Measurements from ENCODE around the gene ATP8A2. TPM values are rescaled to one million over a fixed set of nuclear protein-coding genes. Genes with fewer than 3 reads are reported as not detected.

ATP8A2 gene
- total and polyA plus RNA-seq, 2 of the 8 experiments (the other 6 are each of a cell fraction or from before 2014, with no cell fraction given), result 2.4 to 8.3 TPM

- H3K9me3 ChIP-seq (ENCODE audit: insufficient read depth in 2 of 2, low read depth in 1 of 2, low read length in 1 of 2), result no peaks in the 10 kb centered on the region
- no peaks in the 10 kb centered on the region for H3K79me1 ChIP-seq (ENCODE audit: low read depth, low read length)
- no peak overlapping the region for H3K23ac ChIP-seq (ENCODE audit: insufficient read length)
- H4K20me1 ChIP-seq (replicated peaks in 1 of 2; ENCODE audit: control insufficient read depth in 1 of 2, insufficient read depth in 2 of 2, low read length in 2 of 2), result no peaks in the 10 kb centered on the region
- no peak overlapping the region for H3K4me3 ChIP-seq (ENCODE audit: extremely low read depth in 1 of 4, insufficient read depth in 2 of 4, low read depth in 3 of 4, low read length in 4 of 4)
- no peak overlapping the region for H2BK5ac ChIP-seq (ENCODE audit: low read depth, low read length)
- H3K23me2 ChIP-seq (ENCODE audit: low read depth, low read length), result no peaks in the 10 kb centered on the region
- H4K91ac ChIP-seq (replicated peaks; ENCODE audit: insufficient read length, low read length), result no peak overlapping the region
- H3K4me1 ChIP-seq (replicated peaks in 1 of 4; ENCODE audit: control insufficient read depth in 3 of 4, insufficient read depth in 4 of 4, low read length in 3 of 4), result peaks cover 0 to 14% (median 4%) of the 10 kb centered on the region in 4 experiments; a peak in 5 of 7 replicates
- ChIA-PET POLR2A (ENCODE audit: partially characterized antibody) (interaction anchor here (1.0 kb wide), 1 partner anchor 26 kb away, joined by 4 read pairs; no protein-coding TSS in a partner anchor), CTCF (ENCODE audit: partially characterized antibody) (interaction anchor here (1.0 to 9.2 kb wide), 3 partner anchors 13 to 196 kb away, joined by 3 to 53 read pairs (median 4); no protein-coding TSS in a partner anchor)
- no peak overlapping the region for H4K8ac ChIP-seq (ENCODE audit: extremely low read depth, insufficient read depth, low read length)
- no peak overlapping the region for H2BK20ac ChIP-seq (ENCODE audit: low read length)
- H3K18ac ChIP-seq (ENCODE audit: extremely low read depth, low read length), result no peak overlapping the region
- H3K4me2 ChIP-seq (ENCODE audit: insufficient read depth in 1 of 2, low read depth in 2 of 2, low read length in 2 of 2), result no peak overlapping the region
- WGBS, 2 experiments (ENCODE audit: extremely low coverage in 1 of 2, insufficient coverage in 1 of 2, insufficient read length in 1 of 2, insufficient replicate concordance in 2 of 2, low coverage in 1 of 2, low lambda C conversion rate in 2 of 2, missing lambda C conversion rate in 1 of 2), result 86% methylated on average over 9 of the region's 9 CpGs; no CpG with 5 or more reads in 1 of the 2 experiments
- H3K56ac ChIP-seq (replicated peaks; ENCODE audit: insufficient read length, low read depth, low read length), result no peak overlapping the region
- no peak overlapping the region for H4K5ac ChIP-seq (ENCODE audit: insufficient read length, low read depth, low read length)
- H3K27me3 ChIP-seq (replicated peaks in 1 of 4; ENCODE audit: control insufficient read depth in 3 of 4, extremely low read depth in 1 of 4, insufficient read depth in 3 of 4, low read length in 3 of 4), result no peaks in the 10 kb centered on the region
- H3K14ac ChIP-seq (ENCODE audit: insufficient read length), result no peak overlapping the region
- H2AK5ac ChIP-seq (ENCODE audit: low read depth, low read length), result no peak overlapping the region
- no peak overlapping the region for H2AFZ ChIP-seq (ENCODE audit: low read length)
- TF ChIP-seq SRF (IDR thresholded peaks at IDR 0.05; ENCODE audit: low read depth, low read length) (no peak), ZNF274 (IDR thresholded peaks at IDR 0.05; ENCODE audit: borderline replicate concordance, extremely low read depth, low read length) (no peak), RFX5 (IDR thresholded peaks at IDR 0.05; ENCODE audit: borderline replicate concordance, low read depth, low read length) (no peak), NRF1 (IDR thresholded peaks at IDR 0.05; ENCODE audit: low read depth, low read length) (no peak), RNF2 (IDR thresholded peaks at IDR 0.05; ENCODE audit: borderline replicate concordance, low read depth, low read length, missing control alignments, poor library complexity, severe bottlenecking) (no peak), CEBPB (IDR thresholded peaks at IDR 0.05; ENCODE audit: low read depth, low read length) (no peak), ASH2L (IDR thresholded peaks at IDR 0.05; ENCODE audit: low read length) (no peak), BACH1 (IDR thresholded peaks at IDR 0.05; ENCODE audit: low read length) (no peak), SUZ12 (IDR thresholded peaks at IDR 0.05; ENCODE audit: low read length) (no peak), EGR1 (IDR thresholded peaks at IDR 0.05; ENCODE audit: borderline replicate concordance, low read depth, low read length) (no peak)
- H3K9ac ChIP-seq (replicated peaks in 1 of 4; ENCODE audit: extremely low read depth in 1 of 4, low read depth in 3 of 4, low read length in 3 of 4), result no peak overlapping the region
- no peak for FAIRE-seq
- no peak overlapping the region for H2BK12ac ChIP-seq (ENCODE audit: low read depth, low read length)
- no peak overlapping the region for H3K4ac ChIP-seq (replicated peaks; ENCODE audit: insufficient read length, low read depth, low read length)
- peak in 1 of 2 experiments; percentile 37 for DNase-seq (ENCODE audit: low read depth in 1 of 2, low spot score in 2 of 2)
- H3K36me3 ChIP-seq (ENCODE audit: control insufficient read depth in 2 of 4, insufficient read depth in 4 of 4, low read length in 3 of 4), result no peaks in the 10 kb centered on the region
- no peak overlapping the region for H3K27ac ChIP-seq (ENCODE audit: low read depth, low read length)
- no peak overlapping the region for H2BK120ac ChIP-seq (replicated peaks; ENCODE audit: low read depth, low read length)
- H2BK15ac ChIP-seq (ENCODE audit: low read length), result no peak overlapping the region
- no peaks in the 10 kb centered on the region for H3K79me2 ChIP-seq (ENCODE audit: control insufficient read depth in 1 of 2, insufficient read depth in 2 of 2, low read length in 2 of 2)
Observed at GRCh38 chr13:26024558-26024957, 652.8 kb downstream of the ATP8A2 start.

Data from H1 (cell line).